Fibroblast of skin of left biceps (primary cell): ENCODE data around the gene SENP3.

Experiments
- DNase-seq, 2 experiments: peaks; one replicate each; pipeline ENCODE4 v3.0.0-alpha.2; 2013; ENCODE audit warnings: low read depth in 2 of 2

SENP3 gene

GRCh38 chr17:7561589-7562207 is at the start of gene SENP3:
TSS of gene SENP3 (plus strand) at chr17:7561919. CDS start at chr17:7563077, 1,158 bp downstream.
- peak; percentile 66 to 72 for DNase-seq

GRCh38 chr17:7512105-7512504 is 49.6 kb upstream of the SENP3 start:
- DNase-seq: no peak

GRCh38 chr17:7512824-7513540 is 48.7 kb upstream of the SENP3 start:
- no peak for DNase-seq

- DNase-seq: no peak
Observed at GRCh38 chr17:7513850-7514419, 47.8 kb upstream of the SENP3 start.

GRCh38 chr17:7515911-7516610 is 45.7 kb upstream of the SENP3 start:
- DNase-seq: no peak

GRCh38 chr17:7523033-7523432 is 38.7 kb upstream of the SENP3 start:
- no peak for DNase-seq

- DNase-seq: no peak
Observed at GRCh38 chr17:7528842-7529241, 32.9 kb upstream of the SENP3 start.

GRCh38 chr17:7530023-7530900 is 31.5 kb upstream of the SENP3 start:
- no peak for DNase-seq

GRCh38 chr17:7538050-7538449 is 23.7 kb upstream of the SENP3 start:
- no peak for DNase-seq

- no peak for DNase-seq
Observed at GRCh38 chr17:7538891-7539545, 22.7 kb upstream of the SENP3 start.

- DNase-seq: no peak
Observed at GRCh38 chr17:7541074-7541621, 20.6 kb upstream of the SENP3 start.

- DNase-seq: no peak
Observed at GRCh38 chr17:7544911-7545310, 16.8 kb upstream of the SENP3 start.

- DNase-seq: no peak
Observed at GRCh38 chr17:7548585-7549400, 12.9 kb upstream of the SENP3 start, which contains the start of gene TNFSF12. TSS of gene TNFSF12 (plus strand) at chr17:7549058. CDS start at chr17:7549154, 96 bp downstream.

- DNase-seq: no peak
Observed at GRCh38 chr17:7549401-7550055, 12.2 kb upstream of the SENP3 start.

- DNase-seq: no peak
Observed at GRCh38 chr17:7550344-7550743, 11.4 kb upstream of the SENP3 start.

GRCh38 chr17:7551396-7551795 is 10.3 kb upstream of the SENP3 start:
- no peak for DNase-seq

GRCh38 chr17:7552621-7553051 is 9.1 kb upstream of the SENP3 start:
- DNase-seq: no peak

GRCh38 chr17:7553356-7553755 is 8.4 kb upstream of the SENP3 start:
- no peak for DNase-seq

GRCh38 chr17:7555320-7555948 is 6.3 kb upstream of the SENP3 start:
- no peak for DNase-seq
